Heart left ventricle (tissue), 13 donors: ENCODE measurements around the gene CPXM2.

Experiments
- POLR2A ChIP-seq, 2 donors: fragments of 450-650 bp; IDR thresholded peaks; one replicate each; pipeline ENCODE4 v1.6.1; 2017; ENCODE audit warnings: antibody characterized with exemption in 2 of 2, mild to moderate bottlenecking in 2 of 2, moderate library complexity in 2 of 2
- TF ChIP-seq, protein P1 (sequence below), 12 donors: fragments of 200-600 bp; sonication (generic) in 4 of 12; IDR thresholded peaks; one replicate each; pipeline versions ENCODE4 v1.5.0 to v1.8.0; 2018 to 2022; ENCODE audit warnings: antibody characterized with exemption in 12 of 12, mild to moderate bottlenecking in 5 of 12
- donor health status: ischemic (EF 13 %, LVEDD 7.1; RV severe dilation, severe dysfunction).
- donor health status: DM: no; HTN: yes; CAD: no.
- donor health status: DM: no; HTN: no; CAD: no.
- donor health status: ischemic (EF 25% LVEDD 6.9; RV normal size, moderate dysfunction).
- donor health status: ischemic (EF 25% LVEDD 5.7; RV mildly dilated, moderate dysfunction).
- donor health status: ischemic (EF 35%, LVEDD 5.7; RV mildly dilated, moderate dysfunction).
- donor health status: nonischemic (EF 11% LVEDD 7.7; RV severe dilation, severe dysfunction).
- donor health status: DM: yes; HTN: yes; CAD: no.
- donor health status: PGD.
- donor health status: ischemic (EF 29% LVEDD 5.4; RV normal size, mild dysfunction).
- donor health status: nonischemic (EF 23%, LVEDD 6.1; RV moderate dilation, normal function).

DNA sequence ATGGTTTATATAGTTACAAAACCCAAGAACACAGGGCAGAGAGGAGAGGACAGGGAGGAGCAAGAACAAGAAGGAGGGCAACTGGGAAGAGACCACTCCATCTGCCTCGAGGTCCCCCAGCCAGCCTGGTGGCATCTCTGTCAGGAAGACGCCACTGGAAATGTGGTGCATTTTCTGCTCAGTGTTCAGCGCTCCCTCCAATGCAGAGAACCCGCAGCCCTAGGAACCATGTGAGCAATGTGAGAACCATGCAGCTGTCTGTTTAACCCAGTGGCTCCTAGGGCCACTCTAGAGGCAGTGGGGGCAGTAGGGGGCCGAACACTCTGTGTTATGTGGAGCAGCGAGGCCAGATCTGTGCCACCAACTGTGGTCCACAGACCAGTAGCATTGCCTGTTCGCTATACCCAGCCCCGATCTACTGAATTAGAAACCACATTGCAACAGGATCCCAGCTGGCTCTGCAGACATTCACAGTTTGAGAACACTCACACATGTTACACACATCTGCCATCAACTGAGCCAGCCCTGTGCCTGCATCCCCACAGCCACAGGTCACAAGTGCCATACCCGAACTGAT, 110.2 kb downstream of the CPXM2 start:
- TF ChIP-seq, protein P1, sequence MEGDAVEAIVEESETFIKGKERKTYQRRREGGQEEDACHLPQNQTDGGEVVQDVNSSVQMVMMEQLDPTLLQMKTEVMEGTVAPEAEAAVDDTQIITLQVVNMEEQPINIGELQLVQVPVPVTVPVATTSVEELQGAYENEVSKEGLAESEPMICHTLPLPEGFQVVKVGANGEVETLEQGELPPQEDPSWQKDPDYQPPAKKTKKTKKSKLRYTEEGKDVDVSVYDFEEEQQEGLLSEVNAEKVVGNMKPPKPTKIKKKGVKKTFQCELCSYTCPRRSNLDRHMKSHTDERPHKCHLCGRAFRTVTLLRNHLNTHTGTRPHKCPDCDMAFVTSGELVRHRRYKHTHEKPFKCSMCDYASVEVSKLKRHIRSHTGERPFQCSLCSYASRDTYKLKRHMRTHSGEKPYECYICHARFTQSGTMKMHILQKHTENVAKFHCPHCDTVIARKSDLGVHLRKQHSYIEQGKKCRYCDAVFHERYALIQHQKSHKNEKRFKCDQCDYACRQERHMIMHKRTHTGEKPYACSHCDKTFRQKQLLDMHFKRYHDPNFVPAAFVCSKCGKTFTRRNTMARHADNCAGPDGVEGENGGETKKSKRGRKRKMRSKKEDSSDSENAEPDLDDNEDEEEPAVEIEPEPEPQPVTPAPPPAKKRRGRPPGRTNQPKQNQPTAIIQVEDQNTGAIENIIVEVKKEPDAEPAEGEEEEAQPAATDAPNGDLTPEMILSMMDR (IDR thresholded peaks at IDR 0.05) = no peak
- no peak for TF ChIP-seq POLR2A (IDR thresholded peaks at IDR 0.05)
